ENCODE data around the gene CHST13. TPM values are rescaled to one million over a fixed set of nuclear protein-coding genes. Genes with fewer than 3 reads are reported as not detected.

Gene CHST13
- polyA plus RNA-seq, 3 donors from 2014 or later = 0.67 TPM; not detected in 2

DNA sequence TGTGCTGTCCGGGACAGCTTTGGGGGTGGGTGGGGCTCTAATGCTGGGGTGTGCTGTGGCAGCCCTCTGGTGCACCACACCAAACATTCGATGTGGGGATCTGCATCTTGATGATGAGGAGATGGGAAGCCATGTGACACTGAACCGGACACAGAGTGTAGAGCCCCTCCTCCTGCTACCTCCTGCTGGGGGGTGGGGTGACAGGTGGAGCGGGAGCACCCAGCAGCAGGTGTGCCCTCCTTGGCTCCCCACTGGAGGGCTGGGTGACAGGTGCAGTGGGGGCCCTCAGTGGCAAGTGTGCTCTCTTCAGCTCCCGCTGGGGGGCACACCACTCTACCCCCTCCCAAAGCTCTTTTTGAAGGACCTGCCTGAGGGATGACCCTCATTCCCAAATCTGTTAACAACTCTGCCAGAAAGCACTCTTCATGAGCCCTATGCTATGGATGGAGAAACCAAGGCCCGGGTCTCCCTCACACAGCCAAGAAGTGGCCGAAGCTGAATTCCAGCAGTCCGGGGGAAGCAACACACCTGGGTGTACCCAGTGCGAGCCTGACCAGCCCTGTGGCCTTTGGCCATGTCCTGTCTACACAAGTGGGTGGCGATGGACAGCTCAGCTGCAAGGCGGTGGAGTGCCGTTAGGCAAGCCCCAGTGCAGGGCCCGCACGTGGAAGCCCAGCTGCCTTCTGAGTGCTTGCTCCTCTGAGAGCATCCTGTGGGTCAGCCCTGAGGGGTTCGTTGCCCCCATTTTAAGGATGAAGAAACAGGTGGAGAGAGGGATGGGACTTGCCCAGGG lies 5.8 kb upstream of the CHST13 start:
- H3K36me3 Mint-ChIP-seq = no peaks in the 10 kb centered on the region
- no peak overlapping the region for H3K27ac Mint-ChIP-seq
- DNase-seq = no peak
- no peak overlapping the region for H3K4me3 Mint-ChIP-seq
- H3K4me1 Mint-ChIP-seq = peaks cover 0 to 2% of the 10 kb centered on the region in 2 donors
- peaks cover 5 to 14% (median 8%) of the 10 kb centered on the region in 3 donors for H3K27me3 Mint-ChIP-seq (ENCODE audit: low read depth in 3 of 3)
- no peaks in the 10 kb centered on the region for H3K9me3 Mint-ChIP-seq

DNA sequence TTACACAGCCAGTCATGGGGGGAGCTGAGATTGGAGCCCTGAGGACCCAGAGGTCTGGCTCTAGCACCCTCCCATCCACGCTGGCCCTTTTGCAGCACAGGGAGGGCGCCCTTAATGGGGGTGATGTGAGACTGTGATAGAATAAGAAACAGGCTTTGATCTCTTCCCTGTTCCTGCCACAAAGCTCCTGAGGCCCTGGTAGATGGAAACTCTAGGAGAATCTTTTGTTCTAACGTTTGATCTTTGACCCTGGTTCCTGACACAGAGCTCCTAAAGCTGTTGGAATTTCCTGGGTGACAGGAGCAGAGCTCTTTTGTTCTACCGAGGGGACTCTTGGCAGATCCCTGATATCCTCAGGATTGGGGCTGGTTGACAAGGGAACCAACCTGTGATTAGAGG lies 5.2 kb upstream of the CHST13 start:
- Mint-ChIP-seq H3K27ac (no peak overlapping the region), H3K36me3 (no peaks in the 10 kb centered on the region), H3K4me3 (no peak overlapping the region), H3K27me3 (ENCODE audit: low read depth in 3 of 3) (peaks cover 5 to 15% (median 11%) of the 10 kb centered on the region in 3 donors), H3K9me3 (no peaks in the 10 kb centered on the region), H3K4me1 (peaks cover 0 to 2% of the 10 kb centered on the region in 2 donors)
- no peak for DNase-seq

DNA sequence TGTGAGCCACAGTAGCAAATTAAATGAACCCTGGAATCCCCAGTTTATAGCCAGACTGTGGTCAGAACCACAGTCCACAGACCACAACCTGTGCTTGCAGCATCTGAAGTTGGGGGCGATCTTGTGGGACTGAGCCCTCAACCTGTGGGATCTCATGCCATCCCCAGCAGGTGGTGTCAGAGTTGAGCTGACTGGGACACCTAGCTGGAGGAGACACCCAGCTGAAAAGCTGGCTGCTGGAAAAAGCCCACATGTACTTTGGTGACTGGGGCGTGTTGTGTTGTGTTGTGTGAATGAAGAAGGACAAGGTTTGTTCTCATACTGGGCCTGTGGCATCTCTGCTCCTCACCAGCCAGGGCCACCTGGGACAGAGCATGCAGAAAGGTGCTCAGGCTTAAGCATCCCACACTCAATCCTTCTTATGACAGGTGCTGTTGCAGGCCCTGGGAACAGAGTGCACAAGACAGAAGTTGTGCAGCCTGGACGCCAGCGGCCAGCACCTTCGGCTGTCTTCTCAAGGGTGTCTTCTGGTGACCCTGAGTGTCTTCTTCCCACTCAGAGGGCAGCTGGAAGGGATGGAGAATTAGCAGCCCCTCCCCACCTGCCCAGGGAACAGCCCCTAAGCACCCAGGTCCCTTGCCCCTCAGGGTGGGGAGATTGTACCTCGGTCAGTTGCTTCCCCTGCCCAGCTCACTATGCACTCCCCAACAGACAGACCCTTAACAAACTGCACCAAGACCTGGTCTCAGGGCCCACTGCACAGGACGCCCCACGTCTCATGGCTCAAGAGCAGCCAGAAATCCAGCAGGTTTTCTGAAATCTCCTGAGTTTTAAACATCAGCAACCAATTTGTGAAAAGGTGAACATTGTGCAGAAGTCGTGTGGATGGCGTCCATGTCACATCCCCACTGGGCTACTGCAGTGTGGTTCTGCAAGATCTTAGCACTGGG lies 4.2 kb upstream of the CHST13 start:
- no peak overlapping the region for H3K4me3 Mint-ChIP-seq
- no peaks in the 10 kb centered on the region for H3K36me3 Mint-ChIP-seq
- H3K27ac Mint-ChIP-seq = no peak overlapping the region
- H3K9me3 Mint-ChIP-seq = no peaks in the 10 kb centered on the region
- no peak for DNase-seq
- H3K27me3 Mint-ChIP-seq (ENCODE audit: low read depth in 3 of 3) = peaks cover 5 to 15% (median 11%) of the 10 kb centered on the region in 3 donors
- H3K4me1 Mint-ChIP-seq = peaks cover 0 to 2% of the 10 kb centered on the region in 2 donors

DNA sequence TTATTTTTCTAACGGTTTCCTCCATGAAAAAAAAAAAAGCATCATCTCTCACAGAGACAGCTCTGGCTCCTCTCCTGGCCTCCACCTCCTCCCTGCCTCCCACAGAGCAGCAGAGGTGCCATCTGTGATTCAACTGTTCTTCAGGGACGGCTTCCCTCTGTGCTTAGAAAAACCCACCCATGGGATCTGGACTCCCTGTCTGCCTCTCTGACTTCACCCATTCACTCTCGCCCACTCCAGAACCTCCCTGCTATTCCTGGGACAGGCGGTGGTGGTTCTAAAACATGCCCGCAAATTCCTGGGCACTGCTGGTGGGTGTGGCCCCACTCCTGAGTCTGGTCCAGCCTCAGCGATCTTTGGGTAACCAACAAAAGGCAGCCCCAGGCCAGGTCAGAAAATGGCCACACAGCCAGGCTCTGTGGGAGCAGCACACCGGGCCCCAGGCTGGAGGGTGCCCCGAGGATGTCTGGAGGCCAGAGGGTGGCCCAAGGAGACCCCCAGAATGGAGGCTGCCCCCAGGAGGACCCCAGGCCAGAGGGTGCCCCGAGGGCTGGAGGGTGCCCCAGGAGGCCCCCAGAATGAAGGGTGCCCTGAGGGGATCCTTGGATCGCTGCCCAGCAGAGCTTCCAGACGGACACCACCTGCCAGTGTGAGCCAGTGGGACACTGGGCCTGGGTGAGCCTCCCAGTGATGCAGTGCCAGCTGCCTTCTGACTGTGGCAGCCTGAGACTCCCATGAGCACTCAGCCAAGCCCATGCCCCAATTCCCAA lies 2.6 kb upstream of the CHST13 start:
- H3K4me1 Mint-ChIP-seq = peaks cover 0 to 2% of the 10 kb centered on the region in 2 donors
- no peaks in the 10 kb centered on the region for H3K9me3 Mint-ChIP-seq
- H3K36me3 Mint-ChIP-seq = no peaks in the 10 kb centered on the region
- DNase-seq = no peak
- peak overlapping the region in 1 of 6 donors; percentile 28 for H3K27ac Mint-ChIP-seq
- no peak overlapping the region for H3K4me3 Mint-ChIP-seq
- peaks cover 5 to 18% (median 11%) of the 10 kb centered on the region in 3 donors for H3K27me3 Mint-ChIP-seq (ENCODE audit: low read depth in 3 of 3)

DNA sequence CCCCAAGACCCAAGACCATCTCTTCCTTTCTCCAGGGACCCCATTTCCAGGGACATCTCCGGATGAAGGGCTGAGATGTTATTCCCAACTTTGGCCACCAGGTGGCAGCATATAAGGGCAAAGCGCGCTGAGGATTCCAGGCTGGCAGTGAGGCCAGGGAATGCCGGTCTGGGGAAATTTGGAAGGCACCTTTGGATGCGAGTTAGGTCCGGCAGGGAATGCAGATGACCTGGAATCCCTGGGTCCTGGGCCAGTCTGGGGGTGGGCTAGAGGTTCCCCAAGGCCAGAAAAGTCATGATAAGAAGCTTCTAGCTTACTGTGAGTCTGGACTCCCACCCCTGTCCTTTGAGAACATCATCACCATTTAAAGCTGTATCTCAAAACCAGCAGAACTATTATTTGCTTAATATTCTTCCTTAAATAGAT lies 1.6 kb upstream of the CHST13 start:
- peaks cover 5 to 13% (median 11%) of the 10 kb centered on the region in 3 donors for H3K27me3 Mint-ChIP-seq (ENCODE audit: low read depth in 3 of 3)
- no peaks in the 10 kb centered on the region for H3K36me3 Mint-ChIP-seq
- H3K9me3 Mint-ChIP-seq = no peaks in the 10 kb centered on the region
- no peak overlapping the region for H3K27ac Mint-ChIP-seq
- H3K4me1 Mint-ChIP-seq = peaks cover 0 to 2% of the 10 kb centered on the region in 2 donors
- H3K4me3 Mint-ChIP-seq = peak overlapping the region in 1 of 5 donors; percentile 17
- DNase-seq = peak; percentile 36 to 46 (median 39)

DNA sequence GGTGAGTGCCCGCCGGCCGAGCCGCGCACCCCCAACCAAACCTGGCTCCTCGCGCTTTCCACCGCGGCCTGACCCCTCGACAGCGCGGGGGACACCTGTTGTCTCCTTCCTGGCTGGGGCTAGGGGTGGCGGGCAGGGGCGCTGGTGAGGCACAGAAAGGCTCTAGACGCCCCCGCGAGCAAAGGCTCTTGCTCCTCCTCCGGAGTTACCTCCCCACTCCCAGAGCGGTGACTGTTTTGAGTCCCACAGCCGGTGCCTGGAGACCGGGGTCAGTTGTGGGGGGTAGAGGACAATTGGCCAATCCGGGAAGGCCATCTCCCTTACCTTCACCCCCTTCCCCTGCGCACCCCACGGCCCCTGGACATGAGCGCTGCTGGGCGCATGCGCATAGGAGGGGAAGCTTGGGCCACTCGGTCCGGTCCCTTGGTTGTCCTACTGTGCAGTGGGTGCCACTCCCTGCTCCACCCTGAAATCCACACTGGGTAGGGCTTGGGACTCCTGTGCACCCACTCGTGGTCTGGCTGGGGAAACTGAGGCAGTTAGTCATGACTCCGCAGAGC lies 554 bp downstream of the CHST13 start:
- Mint-ChIP-seq H3K4me1 (peaks cover 0 to 3% of the 10 kb centered on the region in 2 donors), H3K27ac (no peak overlapping the region), H3K27me3 (ENCODE audit: low read depth in 3 of 3) (peaks cover 5 to 13% (median 11%) of the 10 kb centered on the region in 3 donors), H3K9me3 (no peaks in the 10 kb centered on the region), H3K4me3 (peak overlapping the region in 1 of 5 donors; percentile 13), H3K36me3 (no peaks in the 10 kb centered on the region)
- DNase-seq = no peak

DNA sequence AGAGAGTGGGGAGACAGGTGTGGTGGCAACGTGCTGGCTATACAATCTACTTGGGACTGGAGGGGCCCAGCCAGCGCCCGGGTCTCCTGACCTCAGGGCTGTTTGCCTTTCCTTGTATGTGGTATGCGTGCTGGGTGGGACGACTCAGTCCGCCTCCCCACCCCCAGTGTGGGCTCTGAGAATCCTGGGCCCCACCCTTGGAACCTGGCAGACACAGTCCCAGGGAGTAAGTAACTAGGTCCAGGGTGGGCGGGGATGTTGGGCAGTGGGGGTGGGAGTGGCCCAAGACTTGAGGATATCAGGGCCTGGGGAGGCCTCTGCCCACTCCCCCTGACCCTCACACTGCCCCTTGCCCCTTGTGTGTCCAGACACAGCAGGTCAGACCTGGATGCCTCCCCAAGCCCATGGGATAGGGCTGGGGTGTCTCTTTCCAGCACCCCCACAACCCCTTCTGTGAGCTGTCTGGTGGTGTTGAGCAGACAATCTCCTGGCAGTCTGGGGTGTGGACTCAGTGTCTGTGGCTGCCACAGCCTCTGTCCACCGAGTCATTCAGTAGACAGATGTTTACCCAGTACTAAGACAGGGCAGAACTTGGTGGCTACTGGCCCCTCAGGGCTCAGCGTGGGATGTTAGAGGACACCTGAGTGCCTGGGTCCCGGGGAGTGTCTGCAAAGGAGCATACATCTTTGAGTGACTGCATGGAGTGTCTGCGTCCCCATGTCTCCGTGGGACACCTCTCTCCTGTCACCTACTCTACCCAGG lies 1.3 kb downstream of the CHST13 start:
- peaks cover 1 to 4% of the 10 kb centered on the region in 2 donors for H3K4me1 Mint-ChIP-seq
- no peaks in the 10 kb centered on the region for H3K36me3 Mint-ChIP-seq
- no peak overlapping the region for H3K27ac Mint-ChIP-seq
- DNase-seq = no peak
- no peak overlapping the region for H3K4me3 Mint-ChIP-seq
- peaks cover 5 to 13% (median 11%) of the 10 kb centered on the region in 3 donors for H3K27me3 Mint-ChIP-seq (ENCODE audit: low read depth in 3 of 3)
- no peaks in the 10 kb centered on the region for H3K9me3 Mint-ChIP-seq

DNA sequence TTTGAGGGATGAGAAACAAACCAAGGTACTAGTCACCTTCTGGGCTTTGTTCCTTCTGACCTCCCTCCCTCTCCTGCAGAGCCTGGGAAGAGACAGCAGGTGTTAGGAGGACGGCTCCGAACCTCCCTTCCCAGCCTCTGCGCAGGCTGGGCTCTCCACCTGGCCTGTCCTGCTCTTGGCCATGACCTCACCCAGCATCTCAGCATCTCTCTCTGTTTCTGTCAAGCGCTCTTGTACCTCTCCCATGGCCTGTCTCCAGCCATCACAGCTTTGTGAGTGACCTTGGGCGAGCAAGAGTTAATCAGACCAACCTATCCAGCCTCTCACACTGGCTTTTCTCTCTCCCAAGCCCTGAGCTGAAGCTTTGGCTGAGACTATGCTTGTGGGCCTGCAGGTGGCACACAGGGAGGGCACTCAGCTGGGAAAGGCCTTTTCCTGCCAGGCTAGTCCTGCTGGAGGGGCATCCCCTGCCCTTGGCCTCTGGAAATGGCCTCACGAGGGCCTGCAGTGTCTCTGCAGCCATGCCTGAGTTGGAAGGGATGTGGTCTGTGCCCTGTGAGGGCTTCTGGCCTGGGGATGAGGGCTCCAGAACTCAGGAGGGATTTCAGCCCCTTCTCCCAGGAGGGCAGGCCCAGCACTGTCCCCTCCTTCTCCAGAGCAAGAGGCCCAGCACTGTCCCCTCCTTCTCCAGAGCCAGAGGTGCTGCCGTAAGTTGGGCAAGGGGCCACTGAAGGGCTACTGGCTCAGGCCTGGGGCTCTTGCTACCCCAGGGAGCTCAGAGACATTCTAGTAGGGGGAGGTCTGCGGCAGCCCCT lies 2.1 kb downstream of the CHST13 start:
- Mint-ChIP-seq H3K9me3 (no peaks in the 10 kb centered on the region), H3K4me1 (peaks cover 4 to 8% of the 10 kb centered on the region in 2 donors), H3K36me3 (no peaks in the 10 kb centered on the region), H3K27me3 (ENCODE audit: low read depth in 3 of 3) (peaks cover 5 to 13% (median 11%) of the 10 kb centered on the region in 3 donors), H3K27ac (no peak overlapping the region), H3K4me3 (no peak overlapping the region)
- no peak for DNase-seq

DNA sequence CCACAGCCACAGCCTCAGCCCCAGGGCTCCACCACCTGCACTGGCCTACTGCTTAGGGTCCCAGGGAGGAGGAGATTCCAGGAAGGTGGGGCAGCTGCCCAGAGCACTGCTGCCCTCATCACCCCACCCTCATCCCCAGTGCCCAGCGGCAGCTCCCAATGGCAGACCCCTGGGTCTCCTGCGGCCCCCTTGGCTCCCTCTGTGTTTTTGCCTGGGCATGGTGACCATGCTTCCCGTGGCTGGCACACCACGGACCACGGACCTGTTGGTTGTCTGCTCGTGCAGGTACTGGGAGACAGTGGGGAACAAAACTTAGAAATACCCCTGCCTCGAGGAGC lies 2.7 kb downstream of the CHST13 start:
- Mint-ChIP-seq H3K27ac (no peak overlapping the region), H3K36me3 (no peaks in the 10 kb centered on the region), H3K9me3 (no peaks in the 10 kb centered on the region), H3K4me3 (no peak overlapping the region), H3K27me3 (ENCODE audit: low read depth in 3 of 3) (peaks cover 5 to 13% (median 10%) of the 10 kb centered on the region in 3 donors), H3K4me1 (peaks cover 4 to 8% of the 10 kb centered on the region in 2 donors)
- DNase-seq = no peak

DNA sequence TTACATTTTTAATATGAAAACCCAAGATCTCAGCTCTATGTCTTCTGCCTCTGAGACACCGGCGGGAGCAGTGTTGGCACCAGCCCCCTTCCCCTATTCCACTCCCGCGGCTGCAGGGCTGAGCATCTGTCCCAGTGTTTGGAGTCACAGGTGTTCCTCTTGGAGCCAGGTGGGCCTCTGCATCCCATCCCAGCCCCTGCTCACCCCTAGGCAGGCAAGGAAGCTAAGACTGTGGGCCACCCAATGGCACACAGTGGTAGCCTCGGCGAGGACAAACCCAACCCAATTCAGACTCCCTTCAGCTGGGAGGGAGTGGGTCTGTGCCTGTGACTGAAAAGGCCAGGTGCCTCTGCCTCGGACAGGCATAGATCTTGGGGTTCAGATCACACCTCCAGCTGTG lies 3.1 kb downstream of the CHST13 start:
- Mint-ChIP-seq H3K9me3 (no peaks in the 10 kb centered on the region), H3K36me3 (no peaks in the 10 kb centered on the region), H3K27me3 (ENCODE audit: low read depth in 3 of 3) (peaks cover 5 to 14% (median 10%) of the 10 kb centered on the region in 3 donors), H3K27ac (no peak overlapping the region), H3K4me1 (peaks cover 4 to 8% of the 10 kb centered on the region in 2 donors), H3K4me3 (no peak overlapping the region)
- no peak for DNase-seq

DNA sequence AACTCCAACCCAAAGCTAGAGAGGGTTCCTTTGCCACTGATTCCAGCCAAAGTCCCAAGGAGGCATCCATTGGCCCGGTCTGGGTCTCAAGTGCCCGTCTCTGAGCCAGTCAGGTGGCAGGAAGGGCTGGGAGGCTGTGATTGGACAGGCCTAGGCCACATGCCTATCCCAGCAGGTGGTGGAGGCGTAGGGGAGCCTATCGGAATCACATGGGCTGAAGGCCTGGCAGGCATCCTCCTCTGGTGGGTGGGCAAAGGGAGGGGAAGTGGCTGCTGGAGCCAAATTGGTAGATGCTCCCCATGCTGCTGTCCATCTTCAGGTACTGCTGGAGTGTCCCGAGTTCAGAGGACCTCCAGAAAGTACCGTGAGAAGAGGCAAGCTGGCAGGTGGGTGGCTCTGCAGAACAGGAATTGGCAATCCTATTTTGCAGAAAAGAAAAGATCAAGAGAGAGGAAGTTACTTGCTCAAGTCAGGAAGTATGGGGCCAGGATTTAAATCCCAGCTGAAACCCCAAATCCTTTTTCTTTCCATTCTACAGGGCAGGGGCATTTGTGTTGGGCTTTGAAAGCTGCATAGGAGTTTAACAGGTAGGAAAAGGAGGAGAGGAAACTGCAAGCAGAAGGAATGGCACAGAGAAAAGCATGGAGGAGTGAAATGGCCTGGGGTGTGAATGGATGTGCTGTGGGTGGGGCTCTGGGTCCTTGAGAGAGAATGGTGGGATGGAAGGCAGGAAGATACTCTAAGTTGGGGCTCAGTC lies 3.7 kb downstream of the CHST13 start:
- peaks cover 4 to 10% (median 7%) of the 10 kb centered on the region in 3 donors for H3K27me3 Mint-ChIP-seq (ENCODE audit: low read depth in 3 of 3)
- no peak for DNase-seq
- no peak overlapping the region for H3K27ac Mint-ChIP-seq
- no peak overlapping the region for H3K4me3 Mint-ChIP-seq
- H3K4me1 Mint-ChIP-seq = peaks cover 4 to 6% of the 10 kb centered on the region in 2 donors
- H3K36me3 Mint-ChIP-seq = no peaks in the 10 kb centered on the region
- H3K9me3 Mint-ChIP-seq = no peaks in the 10 kb centered on the region

Measured in immature natural killer cell (primary cell).